Neural progenitor cell (in vitro differentiated cells): ENCODE data around the gene CAPSL.

ENCODE experiments used
- EZH2 ChIP-seq: fragments of 200-600 bp; sonication (generic); IDR thresholded peaks from 2 replicates; pipeline ENCODE4 v1.6.1; 2017; ENCODE audit warnings: antibody characterized with exemption, mild to moderate bottlenecking, moderate library complexity
- EZH2phosphoT487 ChIP-seq: fragments of 200-600 bp; sonication (generic); IDR thresholded peaks from 2 replicates; pipeline ENCODE4 v1.6.1; 2017; ENCODE audit warnings: antibody characterized with exemption
- TF ChIP-seq, protein P1 (sequence below): fragments of 200-600 bp; sonication (generic); IDR thresholded peaks from 2 replicates; pipeline ENCODE4 v1.5.1; 2017; ENCODE audit warnings: antibody characterized with exemption, mild to moderate bottlenecking

GRCh38 chr5:35919191-35919590 is 19.2 kb downstream of the CAPSL start:
- TF ChIP-seq, protein P1, sequence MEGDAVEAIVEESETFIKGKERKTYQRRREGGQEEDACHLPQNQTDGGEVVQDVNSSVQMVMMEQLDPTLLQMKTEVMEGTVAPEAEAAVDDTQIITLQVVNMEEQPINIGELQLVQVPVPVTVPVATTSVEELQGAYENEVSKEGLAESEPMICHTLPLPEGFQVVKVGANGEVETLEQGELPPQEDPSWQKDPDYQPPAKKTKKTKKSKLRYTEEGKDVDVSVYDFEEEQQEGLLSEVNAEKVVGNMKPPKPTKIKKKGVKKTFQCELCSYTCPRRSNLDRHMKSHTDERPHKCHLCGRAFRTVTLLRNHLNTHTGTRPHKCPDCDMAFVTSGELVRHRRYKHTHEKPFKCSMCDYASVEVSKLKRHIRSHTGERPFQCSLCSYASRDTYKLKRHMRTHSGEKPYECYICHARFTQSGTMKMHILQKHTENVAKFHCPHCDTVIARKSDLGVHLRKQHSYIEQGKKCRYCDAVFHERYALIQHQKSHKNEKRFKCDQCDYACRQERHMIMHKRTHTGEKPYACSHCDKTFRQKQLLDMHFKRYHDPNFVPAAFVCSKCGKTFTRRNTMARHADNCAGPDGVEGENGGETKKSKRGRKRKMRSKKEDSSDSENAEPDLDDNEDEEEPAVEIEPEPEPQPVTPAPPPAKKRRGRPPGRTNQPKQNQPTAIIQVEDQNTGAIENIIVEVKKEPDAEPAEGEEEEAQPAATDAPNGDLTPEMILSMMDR, result no peak
- TF ChIP-seq EZH2 (no peak), EZH2phosphoT487 (no peak)
